Measurements from ENCODE around the gene GNB3. TPM values are rescaled to one million over a fixed set of nuclear protein-coding genes. Genes with fewer than 3 reads are reported as not detected.

The GNB3 gene
- polyA plus RNA-seq, 4 donors: 1.0 to 5.5 (median 3.2) TPM; not detected in 1

DNA sequence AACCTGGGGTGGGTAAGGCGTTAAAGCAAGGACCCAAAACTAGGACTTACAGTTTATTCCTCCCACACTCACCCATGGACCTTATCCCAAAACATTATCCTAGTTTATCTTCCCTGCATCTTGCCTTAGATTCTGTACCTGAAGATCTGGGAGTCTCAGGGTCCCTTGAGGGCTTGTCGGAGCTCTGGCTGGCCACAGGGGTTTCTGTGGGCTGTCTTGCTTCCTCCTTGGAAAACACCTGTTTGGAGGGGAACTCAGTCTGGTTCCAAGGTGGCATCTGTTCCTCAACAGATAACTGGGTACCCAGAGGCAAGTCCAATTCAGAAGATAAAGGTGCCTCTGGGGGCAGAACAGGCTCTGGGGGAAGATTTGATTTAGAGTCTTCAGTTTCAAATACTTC lies 8.7 kb downstream of the GNB3 start:
- Histone ChIP-seq H3K27me3 (ENCODE audit: control insufficient read depth in 3 of 3, insufficient read depth in 3 of 3, low read length in 3 of 3) (no peaks in the 10 kb centered on the region), H3K36me3 (ENCODE audit: control insufficient read depth in 3 of 3, insufficient read depth in 2 of 3, low read depth in 1 of 3, low read length in 3 of 3) (peaks cover 0 to 59% (median 3%) of the 10 kb centered on the region in 3 donors), H3K9me3 (ENCODE audit: control insufficient read depth in 2 of 2, insufficient read depth in 1 of 2, low read depth in 1 of 2, low read length in 1 of 2) (no peaks in the 10 kb centered on the region), H3K27ac (ENCODE audit: low read depth in 1 of 3, low read length in 2 of 3) (no peak overlapping the region), H3K4me3 (ENCODE audit: low read depth in 1 of 3, low read length in 3 of 3) (no peak overlapping the region), H3K4me1 (ENCODE audit: control insufficient read depth in 3 of 3, insufficient read depth in 2 of 3, low read depth in 1 of 3, low read length in 2 of 3) (peaks cover 0 to 27% (median 5%) of the 10 kb centered on the region in 3 donors)
- no peak for FAIRE-seq
- DNase-seq: no peak
- 80 to 94% (median 82%) methylated on average over 2 of the region's 2 CpGs for WGBS, 3 donors

DNA sequence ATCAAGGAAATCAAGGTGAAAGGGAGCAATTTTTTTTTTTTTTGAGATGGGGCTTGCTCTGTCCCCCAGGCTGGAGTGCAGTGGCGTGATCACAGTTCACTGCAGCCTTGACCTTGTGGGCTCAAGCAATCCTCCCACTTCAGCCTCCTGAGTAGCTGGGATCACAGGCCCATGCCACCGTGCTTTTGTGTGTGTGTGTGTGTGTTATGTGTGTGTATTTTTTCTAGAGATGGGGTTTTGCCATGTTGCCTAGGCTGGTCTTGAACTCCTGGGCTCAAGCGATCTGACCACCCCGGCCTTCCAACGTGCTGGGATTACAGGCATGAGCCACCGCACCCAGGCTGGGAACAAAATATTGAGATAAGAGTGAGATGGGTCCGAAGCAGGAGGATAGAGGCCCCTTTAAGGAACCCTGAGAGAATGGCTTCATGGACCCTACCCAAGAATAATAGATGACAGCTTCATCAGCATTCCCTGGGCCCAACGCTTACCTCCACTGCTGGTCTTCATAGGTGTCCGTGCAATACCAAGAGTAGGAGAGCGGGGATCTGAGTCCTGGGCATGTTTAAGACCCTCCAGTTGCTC lies 9.3 kb downstream of the GNB3 start:
- FAIRE-seq (no peak), DNase-seq (no peak)
- Histone ChIP-seq H3K27ac (ENCODE audit: low read depth in 1 of 3, low read length in 2 of 3) (peak overlapping the region; percentile 52 to 99 (median 68)), H3K4me3 (ENCODE audit: low read depth in 1 of 3, low read length in 3 of 3) (peak overlapping the region in 2 of 3 donors; percentile 58 to 72), H3K9me3 (ENCODE audit: control insufficient read depth in 2 of 2, insufficient read depth in 1 of 2, low read depth in 1 of 2, low read length in 1 of 2) (no peaks in the 10 kb centered on the region), H3K4me1 (ENCODE audit: control insufficient read depth in 3 of 3, insufficient read depth in 2 of 3, low read depth in 1 of 3, low read length in 2 of 3) (peaks cover 0 to 27% (median 5%) of the 10 kb centered on the region in 3 donors), H3K27me3 (ENCODE audit: control insufficient read depth in 3 of 3, insufficient read depth in 3 of 3, low read length in 3 of 3) (no peaks in the 10 kb centered on the region), H3K36me3 (ENCODE audit: control insufficient read depth in 3 of 3, insufficient read depth in 2 of 3, low read depth in 1 of 3, low read length in 3 of 3) (peaks cover 0 to 58% (median 3%) of the 10 kb centered on the region in 3 donors)
- 82 to 83% (median 82%) methylated on average over 10 of the region's 10 CpGs for WGBS, 3 donors

DNA sequence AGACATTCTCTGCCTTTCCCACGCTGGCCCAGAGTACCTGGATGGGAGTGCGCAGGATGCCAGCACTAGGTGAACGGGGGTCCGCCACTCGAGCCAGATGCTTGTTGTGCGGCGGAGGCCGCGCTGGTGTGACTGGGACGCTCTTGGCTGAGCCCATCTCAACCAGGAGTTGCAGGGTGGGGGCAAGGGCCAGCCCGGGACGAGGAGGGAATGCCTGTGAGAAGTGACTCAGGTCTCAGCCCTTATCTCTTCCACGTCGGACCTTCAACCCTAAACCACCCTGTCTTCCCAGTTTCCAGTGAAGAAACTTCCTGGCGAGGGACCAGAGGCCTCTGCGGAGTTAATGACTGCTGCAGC lies 10.0 kb downstream of the GNB3 start:
- H3K4me3 ChIP-seq (ENCODE audit: low read depth in 1 of 3, low read length in 3 of 3): peak overlapping the region in 2 of 3 donors; percentile 58 to 72
- WGBS, 3 donors: 7 to 25% (median 19%) methylated on average over 16 of the region's 16 CpGs
- peak overlapping the region; percentile 52 to 99 (median 95) for H3K27ac ChIP-seq (ENCODE audit: low read depth in 1 of 3, low read length in 2 of 3)
- DNase-seq: peak; percentile 94 to 98
- H3K36me3 ChIP-seq (ENCODE audit: control insufficient read depth in 3 of 3, insufficient read depth in 2 of 3, low read depth in 1 of 3, low read length in 3 of 3): peaks cover 2 to 57% (median 3%) of the 10 kb centered on the region in 3 donors
- no peak for FAIRE-seq
- H3K27me3 ChIP-seq (ENCODE audit: control insufficient read depth in 3 of 3, insufficient read depth in 3 of 3, low read length in 3 of 3): no peaks in the 10 kb centered on the region
- H3K9me3 ChIP-seq (ENCODE audit: control insufficient read depth in 2 of 2, insufficient read depth in 1 of 2, low read depth in 1 of 2, low read length in 1 of 2): no peaks in the 10 kb centered on the region
- peaks cover 0 to 27% (median 5%) of the 10 kb centered on the region in 3 donors for H3K4me1 ChIP-seq (ENCODE audit: control insufficient read depth in 3 of 3, insufficient read depth in 2 of 3, low read depth in 1 of 3, low read length in 2 of 3)

DNA sequence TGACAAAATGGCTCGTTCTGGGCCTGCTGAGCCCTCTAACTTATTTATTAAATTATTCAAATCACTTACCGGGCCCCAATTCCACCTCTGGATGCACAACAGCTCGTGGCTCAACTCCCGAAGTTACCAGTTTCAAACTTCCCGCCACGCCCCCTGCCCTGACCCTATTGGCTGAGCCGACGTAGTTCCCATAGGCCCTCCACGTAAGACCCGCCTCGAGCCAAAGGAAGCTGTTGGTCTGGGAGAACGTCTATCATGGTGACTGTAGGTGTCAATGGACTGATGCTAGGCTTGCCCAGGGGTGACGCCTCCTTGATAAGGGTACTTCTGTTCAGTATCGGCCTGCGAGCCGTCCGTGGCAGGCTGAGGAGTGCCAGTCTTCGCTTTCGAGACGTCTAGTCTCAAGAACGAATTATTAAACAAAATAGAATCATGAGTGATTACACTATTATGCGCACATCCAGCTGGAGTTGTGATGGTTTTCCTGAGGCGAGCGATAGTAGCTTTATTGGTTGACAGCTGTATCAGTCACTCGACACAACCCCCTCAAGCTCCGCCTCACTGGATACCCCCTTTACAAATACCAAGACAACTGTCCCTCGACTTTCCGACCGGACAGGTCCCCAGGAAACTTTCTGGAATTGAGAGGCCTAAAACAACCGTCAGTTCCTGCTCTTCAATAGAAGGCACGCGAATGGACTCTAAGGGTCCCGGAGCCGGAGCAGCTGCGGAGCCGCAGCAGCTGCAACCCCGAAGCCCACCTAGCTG lies 10.6 kb downstream of the GNB3 start, which contains the start of gene CDCA3:
TSS of gene CDCA3 (minus strand) at position 134 of the 768 bp plus-strand sequence. CDS start 334 bp downstream, outside the sequence.
- 0 to 1% (median 0%) methylated on average over 37 of the region's 37 CpGs for WGBS, 3 donors
- FAIRE-seq (peak; percentile 51), DNase-seq (peak; percentile 97 to 100)
- no peaks in the 10 kb centered on the region for H3K27me3 ChIP-seq (ENCODE audit: control insufficient read depth in 3 of 3, insufficient read depth in 3 of 3, low read length in 3 of 3)
- peak within 1 kb of the TSS; percentile 55 to 72 (median 58) for H3K4me3 ChIP-seq (ENCODE audit: low read depth in 1 of 3, low read length in 3 of 3)
- H3K36me3 ChIP-seq (ENCODE audit: control insufficient read depth in 3 of 3, insufficient read depth in 2 of 3, low read depth in 1 of 3, low read length in 3 of 3): peaks cover 3 to 57% (median 3%) of the 10 kb centered on the region in 3 donors
- no peaks in the 10 kb centered on the region for H3K9me3 ChIP-seq (ENCODE audit: control insufficient read depth in 2 of 2, insufficient read depth in 1 of 2, low read depth in 1 of 2, low read length in 1 of 2)
- peaks cover 0 to 27% (median 5%) of the 10 kb centered on the region in 3 donors for H3K4me1 ChIP-seq (ENCODE audit: control insufficient read depth in 3 of 3, insufficient read depth in 2 of 3, low read depth in 1 of 3, low read length in 2 of 3)
- peak within 1 kb of the TSS; percentile 92 to 99 (median 95) for H3K27ac ChIP-seq (ENCODE audit: low read depth in 1 of 3, low read length in 2 of 3)

DNA sequence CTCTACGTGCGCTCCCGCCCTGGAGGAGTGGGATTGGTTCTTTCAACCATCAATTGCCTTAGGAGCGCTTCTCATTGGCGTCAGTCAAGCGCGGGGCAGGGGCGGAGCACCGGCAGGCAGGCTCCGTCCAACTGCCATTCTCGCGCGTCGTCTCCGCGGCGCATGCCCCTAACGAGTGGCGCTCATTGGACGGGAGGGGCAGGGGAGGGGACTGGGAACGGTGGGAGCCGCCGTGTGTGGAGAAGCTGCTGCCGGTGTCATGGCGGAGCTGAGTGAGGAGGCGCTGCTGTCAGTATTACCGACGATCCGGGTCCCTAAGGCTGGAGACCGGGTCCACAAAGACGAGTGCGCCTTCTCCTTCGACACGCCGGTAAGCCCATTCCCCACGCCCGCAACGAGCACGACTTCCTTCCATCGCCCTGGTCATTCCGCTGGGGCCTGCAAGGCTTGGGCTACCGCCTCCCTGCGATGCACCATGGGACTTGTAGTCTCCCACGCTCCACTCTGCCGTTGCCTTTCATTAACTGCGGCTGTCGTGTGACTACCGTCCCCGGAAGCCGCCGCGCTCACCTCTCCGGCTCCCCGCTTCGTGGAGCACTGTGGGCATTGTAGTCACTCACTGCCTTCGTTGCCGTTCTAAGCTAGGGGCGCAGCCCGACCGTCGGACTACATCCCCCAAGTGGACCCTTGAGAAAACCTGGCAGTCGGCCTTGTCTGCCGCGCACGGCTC lies 11.4 kb downstream of the GNB3 start, which contains the start of gene USP5:
TSS of gene USP5 (plus strand) at position 230 of the 730 bp plus-strand sequence. CDS start at position 260, 30 bp downstream.
- Histone ChIP-seq H3K36me3 (ENCODE audit: control insufficient read depth in 3 of 3, insufficient read depth in 2 of 3, low read depth in 1 of 3, low read length in 3 of 3) (peaks cover 3 to 57% (median 5%) of the 10 kb centered on the region in 3 donors), H3K4me1 (ENCODE audit: control insufficient read depth in 3 of 3, insufficient read depth in 2 of 3, low read depth in 1 of 3, low read length in 2 of 3) (peaks cover 0 to 27% (median 5%) of the 10 kb centered on the region in 3 donors), H3K27ac (ENCODE audit: low read depth in 1 of 3, low read length in 2 of 3) (peak within 1 kb of the TSS; percentile 92 to 99 (median 95)), H3K27me3 (ENCODE audit: control insufficient read depth in 3 of 3, insufficient read depth in 3 of 3, low read length in 3 of 3) (no peaks in the 10 kb centered on the region), H3K9me3 (ENCODE audit: control insufficient read depth in 2 of 2, insufficient read depth in 1 of 2, low read depth in 1 of 2, low read length in 1 of 2) (no peaks in the 10 kb centered on the region), H3K4me3 (ENCODE audit: low read depth in 1 of 3, low read length in 3 of 3) (peak within 1 kb of the TSS; percentile 54 to 72 (median 55))
- WGBS, 3 donors: 0% methylated on average over 65 of the region's 65 CpGs
- DNase-seq (peak; percentile 100), FAIRE-seq (peak; percentile 30)

DNA sequence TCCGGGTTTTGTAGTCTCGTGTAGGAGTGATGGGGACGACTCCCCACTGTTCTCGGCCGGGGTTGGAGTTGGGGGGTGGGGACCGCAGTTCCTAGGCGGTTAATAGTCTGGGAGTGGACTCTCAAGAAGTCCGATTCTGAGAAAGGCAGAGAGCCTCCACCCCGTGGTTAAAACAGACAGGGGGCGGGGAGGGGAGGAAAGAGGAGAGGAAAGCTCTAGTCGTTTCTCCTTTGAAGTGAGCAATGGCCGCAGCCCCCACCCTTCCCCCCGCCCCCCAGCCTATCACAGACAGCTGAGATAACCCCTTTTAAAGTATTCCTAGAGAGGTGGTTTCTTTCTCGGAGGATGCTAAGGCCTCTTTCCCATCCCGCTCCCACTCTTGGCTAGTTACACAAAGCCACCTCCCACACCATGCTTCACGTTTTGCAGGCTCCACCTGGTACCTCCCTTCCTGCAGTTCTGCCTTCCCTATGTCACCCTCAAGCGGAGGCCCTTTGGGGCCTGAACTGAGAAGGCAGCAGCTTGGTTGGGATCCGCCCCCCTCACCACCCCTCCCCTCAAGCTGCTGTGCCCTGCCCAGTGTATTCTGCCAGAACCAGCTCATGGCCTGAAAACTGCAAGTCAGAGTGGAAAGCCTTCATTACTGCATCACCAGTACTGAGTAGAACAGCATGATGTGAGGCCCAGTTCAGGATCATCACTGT lies 12.1 kb downstream of the GNB3 start:
- WGBS, 3 donors: 1 to 2% (median 2%) methylated on average over 17 to 18 of the region's 18 CpGs
- FAIRE-seq (no peak), DNase-seq (peak in 1 of 2 donors; percentile 71)
- H3K36me3 ChIP-seq (ENCODE audit: control insufficient read depth in 3 of 3, insufficient read depth in 2 of 3, low read depth in 1 of 3, low read length in 3 of 3): peaks cover 3 to 55% (median 9%) of the 10 kb centered on the region in 3 donors
- H3K4me3 ChIP-seq (ENCODE audit: low read depth in 1 of 3, low read length in 3 of 3): peak overlapping the region; percentile 37 to 72 (median 54)
- H3K4me1 ChIP-seq (ENCODE audit: control insufficient read depth in 3 of 3, insufficient read depth in 2 of 3, low read depth in 1 of 3, low read length in 2 of 3): peaks cover 0 to 27% (median 5%) of the 10 kb centered on the region in 3 donors
- H3K27ac ChIP-seq (ENCODE audit: low read depth in 1 of 3, low read length in 2 of 3): peak overlapping the region in 2 of 3 donors; percentile 47 to 72
- no peaks in the 10 kb centered on the region for H3K27me3 ChIP-seq (ENCODE audit: control insufficient read depth in 3 of 3, insufficient read depth in 3 of 3, low read length in 3 of 3)
- no peaks in the 10 kb centered on the region for H3K9me3 ChIP-seq (ENCODE audit: control insufficient read depth in 2 of 2, insufficient read depth in 1 of 2, low read depth in 1 of 2, low read length in 1 of 2)

DNA sequence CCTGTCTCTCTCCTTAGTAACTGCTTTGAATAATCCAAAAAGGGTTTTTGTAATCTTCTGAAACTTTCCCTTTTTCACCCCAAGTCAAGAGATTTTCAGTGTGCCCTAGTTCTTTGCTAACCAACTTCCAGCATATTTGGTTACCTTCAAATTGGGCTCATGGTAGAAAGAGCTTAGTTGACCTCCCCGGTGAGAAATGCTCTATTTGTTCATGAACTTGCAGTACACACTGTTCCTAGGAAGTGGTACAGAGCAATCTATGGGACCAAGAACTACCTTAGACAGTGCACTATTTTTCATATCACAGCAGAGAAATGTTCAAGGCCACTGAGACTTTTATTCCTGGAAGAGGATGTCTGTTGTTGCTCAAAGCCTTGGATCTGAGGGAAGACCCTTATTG lies 12.9 kb downstream of the GNB3 start:
- Histone ChIP-seq H3K9me3 (ENCODE audit: control insufficient read depth in 2 of 2, insufficient read depth in 1 of 2, low read depth in 1 of 2, low read length in 1 of 2) (no peaks in the 10 kb centered on the region), H3K4me3 (ENCODE audit: low read depth in 1 of 3, low read length in 3 of 3) (no peak overlapping the region)

More for the DNA sequence above, 12.9 kb downstream of the GNB3 start:
- H3K27ac ChIP-seq (ENCODE audit: low read depth in 1 of 3, low read length in 2 of 3): peak overlapping the region in 1 of 3 donors; percentile 72
- peaks cover 0 to 27% (median 5%) of the 10 kb centered on the region in 3 donors for H3K4me1 ChIP-seq (ENCODE audit: control insufficient read depth in 3 of 3, insufficient read depth in 2 of 3, low read depth in 1 of 3, low read length in 2 of 3)
- peaks cover 6 to 55% (median 10%) of the 10 kb centered on the region in 3 donors for H3K36me3 ChIP-seq (ENCODE audit: control insufficient read depth in 3 of 3, insufficient read depth in 2 of 3, low read depth in 1 of 3, low read length in 3 of 3)
- FAIRE-seq (no peak), DNase-seq (no peak)
- WGBS, 3 donors: 34 to 75% (median 54%) methylated on average over 1 of the region's 1 CpG
- no peaks in the 10 kb centered on the region for H3K27me3 ChIP-seq (ENCODE audit: control insufficient read depth in 3 of 3, insufficient read depth in 3 of 3, low read length in 3 of 3)

Measured in small intestine (tissue), 7 donors.